HepG2 (cell line): ENCODE data around the gene SH2D6. TPM values are rescaled to one million over a fixed set of nuclear protein-coding genes. Genes with fewer than 3 reads are reported as not detected.

ENCODE experiments used
- CBX2 ChIP-seq, 2 experiments: fragments of 200-600 bp in 1 of 2; sonication (generic); formaldehyde crosslinking in 1 of 2; IDR thresholded peaks; 2 replicates each; pipeline versions ENCODE4 v1.7.0 to v1.8.1; 2018 to 2022; ENCODE audit warnings: low read depth in 2 of 2, low read length in 1 of 2, mild to moderate bottlenecking in 1 of 2, missing genetic modification reagents in 1 of 2
- CHD2 ChIP-seq: IDR thresholded peaks from 2 replicates; pipeline ENCODE4 v1.6.1; 2011; ENCODE audit warnings: low read depth, low read length, improper control_type of control experiment
- ESRRA ChIP-seq: sonication (generic); formaldehyde crosslinking; IDR thresholded peaks from 2 replicates; pipeline ENCODE4 v1.5.1; 2020; ENCODE audit warnings: mild to moderate bottlenecking, low read depth, missing genetic modification reagents
- FOSL1 ChIP-seq: sonication (generic); formaldehyde crosslinking; IDR thresholded peaks from 2 replicates; pipeline ENCODE4 v1.9.0; 2021; ENCODE audit warnings: missing genetic modification reagents, borderline replicate concordance
- GATA4 ChIP-seq: sonication (generic); IDR thresholded peaks from 2 replicates; pipeline ENCODE4 v1.6.1; 2016; ENCODE audit warnings: antibody characterized with exemption, low read depth, borderline replicate concordance
- GLI4 ChIP-seq: sonication (generic); formaldehyde crosslinking; IDR thresholded peaks from 2 replicates; pipeline ENCODE4 v1.5.1; 2020; ENCODE audit warnings: missing genetic modification reagents, mild to moderate bottlenecking, moderate library complexity, borderline replicate concordance
- IKZF4 ChIP-seq: sonication (generic); formaldehyde crosslinking; IDR thresholded peaks from 2 replicates; pipeline ENCODE4 v1.5.1; 2020; ENCODE audit warnings: borderline replicate concordance, mild to moderate bottlenecking, low read depth, missing genetic modification reagents; ENCODE audit errors: not compliant biosample characterization
- KLF12 ChIP-seq: sonication (generic); formaldehyde crosslinking; IDR thresholded peaks from 2 replicates; pipeline ENCODE4 v1.4.0; 2020; ENCODE audit warnings: missing genetic modification reagents, borderline replicate concordance
- NAIF1 ChIP-seq: sonication (generic); formaldehyde crosslinking; IDR thresholded peaks from 2 replicates; pipeline ENCODE4 v1.5.0; 2020; ENCODE audit warnings: mild to moderate bottlenecking, missing genetic modification reagents, borderline replicate concordance
- NFE2 ChIP-seq: sonication (generic); formaldehyde crosslinking; IDR thresholded peaks from 2 replicates; pipeline ENCODE4 v1.4.0; 2020; ENCODE audit warnings: missing genetic modification reagents
- SMARCE1 ChIP-seq: fragments of 450-650 bp; IDR thresholded peaks from 2 replicates; pipeline ENCODE4 v1.6.1; 2017; ENCODE audit warnings: borderline replicate concordance
- TOE1 ChIP-seq: sonication (generic); formaldehyde crosslinking; IDR thresholded peaks from 2 replicates; pipeline ENCODE4 v1.4.0; 2020; ENCODE audit warnings: mild to moderate bottlenecking, missing genetic modification reagents
- ZBTB20 ChIP-seq: sonication (generic); formaldehyde crosslinking; IDR thresholded peaks from 2 replicates; pipeline ENCODE4 v1.8.1; 2023; ENCODE audit warnings: missing genetic modification reagents, low read depth, mild to moderate bottlenecking, borderline replicate concordance
- ZBTB7B ChIP-seq: sonication (generic); formaldehyde crosslinking; IDR thresholded peaks from 2 replicates; pipeline ENCODE4 v1.4.0; 2020; ENCODE audit warnings: missing genetic modification reagents
- ZMYM4 ChIP-seq: sonication (generic); formaldehyde crosslinking; IDR thresholded peaks from 2 replicates; pipeline ENCODE4 v1.8.1; 2023; ENCODE audit warnings: mild to moderate bottlenecking, missing genetic modification reagents
- ZNF605 ChIP-seq: sonication (generic); formaldehyde crosslinking; IDR thresholded peaks from 2 replicates; pipeline ENCODE4 v1.8.0; 2022; ENCODE audit warnings: mild to moderate bottlenecking, missing genetic modification reagents
- ZNF607 ChIP-seq: sonication (generic); formaldehyde crosslinking; IDR thresholded peaks from 2 replicates; pipeline ENCODE4 v1.5.1; 2020; ENCODE audit warnings: missing genetic modification reagents, mild to moderate bottlenecking, borderline replicate concordance
- ZNF776 ChIP-seq: sonication (generic); formaldehyde crosslinking; IDR thresholded peaks from 2 replicates; pipeline ENCODE4 v1.4.0; 2020; ENCODE audit warnings: mild to moderate bottlenecking, missing genetic modification reagents
- ZNF879 ChIP-seq: sonication (generic); formaldehyde crosslinking; IDR thresholded peaks from 2 replicates; pipeline ENCODE4 v1.8.1; 2023; ENCODE audit warnings: missing genetic modification reagents
- polyA plus RNA-seq, 8 experiments: library from polyadenylated mRNA; depleted of rRNA in 3 of 8; stranded (reverse) in 7 of 8; unstranded in 1 of 8; fragments of >200 nt; fragmentation: Illumina TruSeq in 4 of 8; extraction: Trizol in 4 of 8; gene quantifications; 2 replicates each; pipeline versions ENCODE4 v1.2.1 to v1.2.3, GENCODE V29; 2011 to 2016; ENCODE audit warnings: low read depth in 4 of 8, missing spikeins in 1 of 8, mixed read lengths in 1 of 8; ENCODE audit not compliant: insufficient read depth in 1 of 8
- total RNA-seq, 5 experiments: library from RNA; depleted of rRNA; stranded (reverse); fragments of >200 nt; fragmentation: Illumina TruSeq; extraction: Trizol; gene quantifications; 2 replicates each; pipeline ENCODE4 v1.2.3, GENCODE V29; 2016; ENCODE audit warnings: low read depth in 1 of 5
- TF ChIP-seq, protein P1 (sequence below): IDR thresholded peaks from 2 replicates; pipeline ENCODE4 v1.6.1; 2016; ENCODE audit warnings: missing compliant biosample characterization, missing genetic modification reagents, borderline replicate concordance
- TF ChIP-seq, protein P2 (sequence below): sonication (generic); formaldehyde crosslinking; IDR thresholded peaks from 2 replicates; pipeline ENCODE4 v1.8.1; 2023; ENCODE audit warnings: missing genetic modification reagents, inconsistent platforms, borderline replicate concordance
- TF ChIP-seq, protein P3 (sequence below): sonication (generic); formaldehyde crosslinking; IDR thresholded peaks from 2 replicates; pipeline ENCODE4 v1.4.0; 2020; ENCODE audit warnings: missing genetic modification reagents
- TF ChIP-seq, protein P4 (sequence below): IDR thresholded peaks from 2 replicates; pipeline ENCODE4 v1.6.1; 2016; ENCODE audit warnings: missing compliant biosample characterization, missing genetic modification reagents, borderline replicate concordance

The SH2D6 gene
- total and polyA plus RNA-seq, 2 of the 13 experiments (the other 11 are each of a cell fraction or from before 2014, with no cell fraction given): 0.11 to 0.26 TPM

DNA sequence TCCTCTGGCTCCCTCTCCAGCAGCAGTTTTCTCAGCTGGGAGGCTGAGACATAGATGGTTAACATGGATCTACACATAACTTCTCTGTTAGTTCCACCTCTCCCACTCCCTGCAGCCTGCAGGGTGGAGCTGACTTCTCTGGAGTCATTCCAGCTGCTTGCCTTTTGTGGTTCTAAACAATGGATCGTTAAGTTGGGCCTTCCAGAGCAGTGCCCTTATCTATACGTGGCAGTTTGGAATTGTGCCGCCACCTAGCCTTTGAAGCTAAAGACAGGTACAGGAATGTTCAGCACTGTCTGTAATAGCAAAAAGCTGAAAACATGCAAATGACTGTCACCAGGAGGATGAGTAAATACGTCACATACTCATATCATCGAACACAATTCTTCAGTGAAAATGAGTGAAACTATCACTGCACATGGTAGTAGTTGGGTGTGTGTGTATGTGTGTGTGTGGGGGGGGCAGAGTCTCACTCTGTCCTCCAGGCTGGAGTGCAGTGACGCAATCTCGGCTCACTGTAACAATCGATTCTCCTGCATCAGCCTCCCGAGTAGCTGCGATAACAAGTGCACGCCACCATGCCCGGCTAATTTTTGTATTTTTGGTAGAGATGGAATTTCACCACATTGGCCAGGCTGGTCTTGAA lies 50.3 kb downstream of the SH2D6 start (continued):
- TF ChIP-seq NAIF1 (CRISPR knock-in tag) (no peak; the same call in 1 of the 2 replicates), TOE1 (CRISPR knock-in tag) (no peak), GLI4 (no peak), FOSL1 (CRISPR knock-in tag) (no peak), CHD2 (no peak), ZNF776 (CRISPR knock-in tag) (no peak), IKZF4 (CRISPR knock-in tag) (no peak), ZNF879 (CRISPR knock-in tag) (no peak), ZNF605 (CRISPR knock-in tag) (no peak; the same call in 1 of the 2 replicates), SMARCE1 (no peak), ZMYM4 (peak; percentile 77; the same call in 1 of the 2 replicates), KLF12 (CRISPR knock-in tag) (no peak), NFE2 (no peak), ZNF607 (CRISPR knock-in tag) (no peak), ZBTB20 (peak; percentile 70; the same call in 1 of the 2 replicates), ZBTB7B (CRISPR knock-in tag) (peak; percentile 39; the same call in 1 of the 2 replicates), ESRRA (CRISPR knock-in tag) (no peak), GATA4 (no peak), CBX2 (IDR thresholded peaks at IDR 0.05; ENCODE audit: low read depth, low read length) (no peak), CBX2 (CRISPR knock-in tag; IDR thresholded peaks at IDR 0.05; ENCODE audit: low read depth) (no peak)
- TF ChIP-seq, protein P1, sequence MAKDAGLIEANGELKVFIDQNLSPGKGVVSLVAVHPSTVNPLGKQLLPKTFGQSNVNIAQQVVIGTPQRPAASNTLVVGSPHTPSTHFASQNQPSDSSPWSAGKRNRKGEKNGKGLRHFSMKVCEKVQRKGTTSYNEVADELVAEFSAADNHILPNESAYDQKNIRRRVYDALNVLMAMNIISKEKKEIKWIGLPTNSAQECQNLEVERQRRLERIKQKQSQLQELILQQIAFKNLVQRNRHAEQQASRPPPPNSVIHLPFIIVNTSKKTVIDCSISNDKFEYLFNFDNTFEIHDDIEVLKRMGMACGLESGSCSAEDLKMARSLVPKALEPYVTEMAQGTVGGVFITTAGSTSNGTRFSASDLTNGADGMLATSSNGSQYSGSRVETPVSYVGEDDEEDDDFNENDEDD (CRISPR knock-in tag): no peak; the same call in 1 of the 2 replicates
- TF ChIP-seq, protein P2, sequence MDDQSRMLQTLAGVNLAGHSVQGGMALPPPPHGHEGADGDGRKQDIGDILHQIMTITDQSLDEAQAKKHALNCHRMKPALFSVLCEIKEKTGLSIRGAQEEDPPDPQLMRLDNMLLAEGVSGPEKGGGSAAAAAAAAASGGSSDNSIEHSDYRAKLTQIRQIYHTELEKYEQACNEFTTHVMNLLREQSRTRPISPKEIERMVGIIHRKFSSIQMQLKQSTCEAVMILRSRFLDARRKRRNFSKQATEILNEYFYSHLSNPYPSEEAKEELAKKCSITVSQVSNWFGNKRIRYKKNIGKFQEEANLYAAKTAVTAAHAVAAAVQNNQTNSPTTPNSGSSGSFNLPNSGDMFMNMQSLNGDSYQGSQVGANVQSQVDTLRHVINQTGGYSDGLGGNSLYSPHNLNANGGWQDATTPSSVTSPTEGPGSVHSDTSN (CRISPR knock-in tag): no peak
- TF ChIP-seq, protein P3, sequence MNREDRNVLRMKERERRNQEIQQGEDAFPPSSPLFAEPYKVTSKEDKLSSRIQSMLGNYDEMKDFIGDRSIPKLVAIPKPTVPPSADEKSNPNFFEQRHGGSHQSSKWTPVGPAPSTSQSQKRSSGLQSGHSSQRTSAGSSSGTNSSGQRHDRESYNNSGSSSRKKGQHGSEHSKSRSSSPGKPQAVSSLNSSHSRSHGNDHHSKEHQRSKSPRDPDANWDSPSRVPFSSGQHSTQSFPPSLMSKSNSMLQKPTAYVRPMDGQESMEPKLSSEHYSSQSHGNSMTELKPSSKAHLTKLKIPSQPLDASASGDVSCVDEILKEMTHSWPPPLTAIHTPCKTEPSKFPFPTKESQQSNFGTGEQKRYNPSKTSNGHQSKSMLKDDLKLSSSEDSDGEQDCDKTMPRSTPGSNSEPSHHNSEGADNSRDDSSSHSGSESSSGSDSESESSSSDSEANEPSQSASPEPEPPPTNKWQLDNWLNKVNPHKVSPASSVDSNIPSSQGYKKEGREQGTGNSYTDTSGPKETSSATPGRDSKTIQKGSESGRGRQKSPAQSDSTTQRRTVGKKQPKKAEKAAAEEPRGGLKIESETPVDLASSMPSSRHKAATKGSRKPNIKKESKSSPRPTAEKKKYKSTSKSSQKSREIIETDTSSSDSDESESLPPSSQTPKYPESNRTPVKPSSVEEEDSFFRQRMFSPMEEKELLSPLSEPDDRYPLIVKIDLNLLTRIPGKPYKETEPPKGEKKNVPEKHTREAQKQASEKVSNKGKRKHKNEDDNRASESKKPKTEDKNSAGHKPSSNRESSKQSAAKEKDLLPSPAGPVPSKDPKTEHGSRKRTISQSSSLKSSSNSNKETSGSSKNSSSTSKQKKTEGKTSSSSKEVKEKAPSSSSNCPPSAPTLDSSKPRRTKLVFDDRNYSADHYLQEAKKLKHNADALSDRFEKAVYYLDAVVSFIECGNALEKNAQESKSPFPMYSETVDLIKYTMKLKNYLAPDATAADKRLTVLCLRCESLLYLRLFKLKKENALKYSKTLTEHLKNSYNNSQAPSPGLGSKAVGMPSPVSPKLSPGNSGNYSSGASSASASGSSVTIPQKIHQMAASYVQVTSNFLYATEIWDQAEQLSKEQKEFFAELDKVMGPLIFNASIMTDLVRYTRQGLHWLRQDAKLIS (CRISPR knock-in tag): no peak
- TF ChIP-seq, protein P4, sequence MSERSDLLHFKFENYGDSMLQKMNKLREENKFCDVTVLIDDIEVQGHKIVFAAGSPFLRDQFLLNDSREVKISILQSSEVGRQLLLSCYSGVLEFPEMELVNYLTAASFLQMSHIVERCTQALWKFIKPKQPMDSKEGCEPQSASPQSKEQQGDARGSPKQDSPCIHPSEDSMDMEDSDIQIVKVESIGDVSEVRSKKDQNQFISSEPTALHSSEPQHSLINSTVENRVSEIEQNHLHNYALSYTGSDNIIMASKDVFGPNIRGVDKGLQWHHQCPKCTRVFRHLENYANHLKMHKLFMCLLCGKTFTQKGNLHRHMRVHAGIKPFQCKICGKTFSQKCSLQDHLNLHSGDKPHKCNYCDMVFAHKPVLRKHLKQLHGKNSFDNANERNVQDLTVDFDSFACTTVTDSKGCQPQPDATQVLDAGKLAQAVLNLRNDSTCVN: peak; percentile 96
